Spleen (tissue), 11 donors: ENCODE results near the gene TLNRD1. TPM values are rescaled to one million over a fixed set of nuclear protein-coding genes. Genes with fewer than 3 reads are reported as not detected.

Experiments used
- DNase-seq: peaks from one replicate; pipeline ENCODE4 v3.0.0-alpha.2; 2020
- H3K27ac ChIP-seq, 8 donors: fragments of 200-600 bp; sonication (generic) in 7 of 8; 1 replicate in 4 of 8; 2 replicates in 4 of 8; pipeline versions ENCODE4 v1.5.0 to v1.8.0; 2016 to 2021; ENCODE audit warnings: inconsistent platforms in 4 of 8, mild to moderate bottlenecking in 4 of 8, moderate library complexity in 1 of 8
- H3K27me3 ChIP-seq, 7 donors: fragments of 200-600 bp; sonication (generic) in 6 of 7; replicated peaks in 1 of 7; 1 replicate in 4 of 7; 2 replicates in 3 of 7; pipeline versions ENCODE4 v1.5.0 to v1.8.0; 2016 to 2021; ENCODE audit warnings: inconsistent platforms in 3 of 7, mild to moderate bottlenecking in 1 of 7
- H3K36me3 ChIP-seq, 6 donors: fragments of 200-600 bp; sonication (generic) in 5 of 6; 1 replicate in 4 of 6; 2 replicates in 2 of 6; pipeline versions ENCODE4 v1.5.0 to v1.8.0; 2016 to 2021; ENCODE audit warnings: inconsistent platforms in 2 of 6
- H3K4me1 ChIP-seq, 6 donors: fragments of 200-600 bp; sonication (generic) in 5 of 6; 1 replicate in 3 of 6; 2 replicates in 3 of 6; pipeline versions ENCODE4 v1.5.0 to v1.8.0; 2016 to 2021; ENCODE audit warnings: inconsistent platforms in 3 of 6
- H3K4me3 ChIP-seq, 8 donors: fragments of 200-600 bp; sonication (generic) in 7 of 8; 1 replicate in 4 of 8; 2 replicates in 4 of 8; pipeline versions ENCODE4 v1.5.0 to v1.8.0; 2016 to 2021; ENCODE audit warnings: inconsistent platforms in 4 of 8, mild to moderate bottlenecking in 4 of 8, moderate library complexity in 2 of 8
- H3K9me3 ChIP-seq, 8 donors: fragments of 200-600 bp; sonication (generic) in 7 of 8; 1 replicate in 4 of 8; 2 replicates in 4 of 8; pipeline versions ENCODE4 v1.5.0 to v1.8.0; 2016 to 2021; ENCODE audit warnings: inconsistent platforms in 4 of 8
- POLR2A ChIP-seq, 3 donors: fragments of 450-650 bp; IDR thresholded peaks; one replicate each; pipeline ENCODE4 v1.5.1; 2017; ENCODE audit warnings: antibody characterized with exemption in 3 of 3, mild to moderate bottlenecking in 1 of 3
- POLR2AphosphoS5 ChIP-seq, 3 donors: sonication (generic); formaldehyde crosslinking; IDR thresholded peaks; one replicate each; pipeline ENCODE4 v1.5.1; 2017; ENCODE audit warnings: antibody characterized with exemption in 3 of 3
- WGBS, 5 donors: extraction: QIAGEN DNeasy Blood & Tissue Kit in 3 of 5; methylation state at CpG; one replicate each; pipeline versions ENCODE4 v1.1.5 to v1.1.7; 2013 to 2018; 5-methylcytosine and 5-hydroxymethylcytosine counted together
- intact Hi-C: fragments of 100-400 bp; cut with DNase I; formaldehyde crosslinking; loops from one replicate; pipeline ENCODE4 v1.15.0; 2023; ENCODE audit warnings: low total_unique reads
- microRNA-seq, 3 donors: library from miRNA; unstranded; fragments of <30 nt; microRNA quantifications; one replicate each; pipeline versions ENCODE4 to v1.1.0, GENCODE V29; 2019 to 2020
- polyA plus RNA-seq, 3 donors: library from polyadenylated mRNA; stranded (reverse); fragments of 200-250 nt; gene quantifications; one replicate each; pipeline ENCODE4 v1.2.1, GENCODE V29; 2013
- small RNA-seq, 4 donors: library from RNA; depleted of rRNA; stranded (forward); fragments of <200 nt; gene quantifications; one replicate each; pipeline ENCODE3, GENCODE V24; 2016
- total RNA-seq, 7 donors: library from RNA; depleted of rRNA in 3 of 7; stranded (reverse); fragments of >200 nt in 3 of 7; fragmentation: NEBNext Ultra II Directional in 4 of 7; extraction: Animal tissue kit (Norgen Biotek cat#: 25700) in 4 of 7; gene quantifications; one replicate each; pipeline versions ENCODE4 v1.1.0 to v1.2.1, GENCODE V29; 2016 to 2021
- TF ChIP-seq, protein P1 (sequence below), 11 experiments: fragments of 200-600 bp in 7 of 11; fragments of 450-650 bp in 4 of 11; sonication (generic) in 4 of 11; IDR thresholded peaks in 8 of 11; conservative IDR thresholded peaks in 3 of 11; 1 replicate in 7 of 11; 2 replicates in 4 of 11; pipeline versions ENCODE4 v1.4.0 to v1.8.0; 2016 to 2021; ENCODE audit warnings: antibody characterized with exemption in 11 of 11, inconsistent platforms in 4 of 11, mild to moderate bottlenecking in 1 of 11
- donor health status: healthy with polysubstance abuse.
- donor health status: DM: no; HTN: no; CAD: no; lungs with moderate emphysema.
- donor health status: DM: no; HTN: no; CAD: no.
- donor health status: Bipolar disorder and iron deficiency.
- donor health status: healthy.
- donor health status: DM: no; HTN: no; CAD: no.
- donor health status: DM: yes; HTN: yes; CAD: no.

TLNRD1 gene
- total and polyA plus RNA-seq, 10 donors: 6.2 to 53.3 (median 30.7) TPM

DNA sequence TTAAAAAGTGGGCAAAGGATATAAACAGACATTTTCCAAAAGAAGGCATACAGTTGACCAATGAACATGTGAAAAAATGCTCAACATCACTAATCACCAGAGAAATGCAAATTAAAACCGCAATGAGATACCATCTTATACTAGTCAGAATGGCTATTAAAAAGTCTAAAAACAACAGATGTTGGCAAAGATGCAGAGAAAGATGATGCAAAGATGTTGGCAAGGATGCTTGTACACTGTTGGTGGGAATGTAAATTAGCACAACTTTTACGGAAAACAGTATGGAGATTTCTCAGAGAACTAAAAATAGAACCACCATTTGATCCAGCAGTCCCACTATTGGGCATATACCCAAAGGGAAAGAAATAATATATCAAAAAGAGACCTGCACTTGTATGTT lies 53.5 kb downstream of the TLNRD1 start:
- DNase-seq: no peak
- TF ChIP-seq POLR2A (IDR thresholded peaks at IDR 0.05) (no peak), POLR2AphosphoS5 (IDR thresholded peaks at IDR 0.05) (no peak)
- TF ChIP-seq, protein P1, sequence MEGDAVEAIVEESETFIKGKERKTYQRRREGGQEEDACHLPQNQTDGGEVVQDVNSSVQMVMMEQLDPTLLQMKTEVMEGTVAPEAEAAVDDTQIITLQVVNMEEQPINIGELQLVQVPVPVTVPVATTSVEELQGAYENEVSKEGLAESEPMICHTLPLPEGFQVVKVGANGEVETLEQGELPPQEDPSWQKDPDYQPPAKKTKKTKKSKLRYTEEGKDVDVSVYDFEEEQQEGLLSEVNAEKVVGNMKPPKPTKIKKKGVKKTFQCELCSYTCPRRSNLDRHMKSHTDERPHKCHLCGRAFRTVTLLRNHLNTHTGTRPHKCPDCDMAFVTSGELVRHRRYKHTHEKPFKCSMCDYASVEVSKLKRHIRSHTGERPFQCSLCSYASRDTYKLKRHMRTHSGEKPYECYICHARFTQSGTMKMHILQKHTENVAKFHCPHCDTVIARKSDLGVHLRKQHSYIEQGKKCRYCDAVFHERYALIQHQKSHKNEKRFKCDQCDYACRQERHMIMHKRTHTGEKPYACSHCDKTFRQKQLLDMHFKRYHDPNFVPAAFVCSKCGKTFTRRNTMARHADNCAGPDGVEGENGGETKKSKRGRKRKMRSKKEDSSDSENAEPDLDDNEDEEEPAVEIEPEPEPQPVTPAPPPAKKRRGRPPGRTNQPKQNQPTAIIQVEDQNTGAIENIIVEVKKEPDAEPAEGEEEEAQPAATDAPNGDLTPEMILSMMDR (IDR thresholded peaks at IDR 0.05 in 8 of 11, conservative IDR thresholded peaks at IDR 0.05 in 3 of 11): no peak
- H3K4me3 ChIP-seq: no peak overlapping the region
- no peaks in the 10 kb centered on the region for H3K27me3 ChIP-seq
- H3K36me3 ChIP-seq: no peaks in the 10 kb centered on the region
- intact Hi-C loops: no loop called here
- H3K9me3 ChIP-seq: peaks cover 0 to 10% (median 0%) of the 10 kb centered on the region in 8 donors
- peaks cover 0 to 6% (median 2%) of the 10 kb centered on the region in 6 donors for H3K4me1 ChIP-seq
- H3K27ac ChIP-seq: no peak overlapping the region
- 86 to 97% (median 89%) methylated on average over 2 of the region's 2 CpGs for WGBS, 5 donors

Small RNA genes lying within 50 kb of the gene (microRNA-seq; reads per million reads assigned to microRNA genes)
- gene MIR4514: 0 reads per million in 3 donors

Small RNA genes lying within 50 kb of the gene (small RNA-seq; reads per million reads assigned to genes)
- 0 reads per million in 4 donors for gene MIR4514

Other genes with a start within 250 kb of the TLNRD1 start
- 1 to 10 TPM in 5 of 7 donors, under 1 TPM in 1, not detected in 1; 0.34 to 3.0 (median 2.0) TPM for gene CEMIP, start 221.6 kb upstream of the TLNRD1 start, total RNA-seq
- under 1 TPM; 0.20 to 0.46 (median 0.22) TPM for gene CEMIP, start 221.6 kb upstream of the TLNRD1 start, polyA plus RNA-seq
- 10 to 100 TPM; 25.4 to 39.8 (median 29.1) TPM for gene MESD, start 11.1 kb upstream of the TLNRD1 start, total RNA-seq
- 10 to 100 TPM in 2 of 3 donors, 1 to 10 TPM in 1; 8.5 to 13.1 (median 10.3) TPM for gene MESD, start 11.1 kb upstream of the TLNRD1 start, polyA plus RNA-seq
- 1 to 10 TPM in 2 of 7 donors, under 1 TPM in 2, not detected in 3; 0.20 to 2.0 (median 1.1) TPM for gene CFAP161, start 133.3 kb downstream of the TLNRD1 start, total RNA-seq
- under 1 TPM; 0.06 to 0.48 (median 0.11) TPM for gene CFAP161, start 133.3 kb downstream of the TLNRD1 start, polyA plus RNA-seq
- 100 to 1,000 TPM; 126 to 159 (median 130) TPM for gene IL16, start 196.0 kb downstream of the TLNRD1 start, total RNA-seq
- gene IL16, start 196.0 kb downstream of the TLNRD1 start, polyA plus RNA-seq: 100 to 1,000 TPM in 2 of 3 donors, 10 to 100 TPM in 1; 93.9 to 114 (median 114) TPM